Liver (tissue), 3 donors: ENCODE data around the gene ANO10.

ENCODE experiments used
- ATF3 ChIP-seq: IDR thresholded peaks from 2 replicates; pipeline ENCODE4 v1.6.1; 2016; ENCODE audit warnings: antibody characterized with exemption
- CTCF ChIP-seq: fragments of 150-350 bp; IDR thresholded peaks from 2 replicates; pipeline ENCODE4 v1.5.1; 2017; ENCODE audit warnings: improper control_type of control experiment, low read depth, low read length; ENCODE audit not compliant: missing input control
- FOXA1 ChIP-seq: IDR thresholded peaks from 2 replicates; pipeline ENCODE4 v1.6.1; 2016; ENCODE audit warnings: antibody characterized with exemption
- JUND ChIP-seq, 2 donors: IDR thresholded peaks; 2 replicates each; pipeline ENCODE4 v1.6.1; 2016; ENCODE audit warnings: antibody characterized with exemption in 2 of 2
- RAD21 ChIP-seq, 2 donors: IDR thresholded peaks; 2 replicates each; pipeline ENCODE4 v1.6.1; 2016; ENCODE audit warnings: antibody characterized with exemption in 2 of 2, mild to moderate bottlenecking in 2 of 2
- SP1 ChIP-seq: IDR thresholded peaks from 2 replicates; pipeline ENCODE4 v1.6.1; 2018; ENCODE audit warnings: antibody characterized with exemption, mild to moderate bottlenecking
- TAF1 ChIP-seq: conservative IDR thresholded peaks from 2 replicates; pipeline ENCODE4 v1.6.1; 2016; ENCODE audit warnings: antibody characterized with exemption, mild to moderate bottlenecking
- ZBTB33 ChIP-seq: IDR thresholded peaks from 2 replicates; pipeline ENCODE4 v1.6.1; 2016; ENCODE audit warnings: antibody characterized with exemption
- donor health status: healthy.
- donor health status: healthy.

- TF ChIP-seq RAD21 (IDR thresholded peaks at IDR 0.05): no peak
- TF ChIP-seq JUND (IDR thresholded peaks at IDR 0.05): no peak
- no peak for TF ChIP-seq CTCF
- TF ChIP-seq ATF3: no peak
- TF ChIP-seq FOXA1: no peak
- no peak for TF ChIP-seq SP1
- no peak for TF ChIP-seq ZBTB33
- TF ChIP-seq TAF1: no peak
Observed at GRCh38 chr3:43369404-43370292, 252.2 kb downstream of the ANO10 start.
